Measurements from ENCODE around the gene HTT.

The HTT gene

GRCh38 chr4:3284734-3285557 lies 210.5 kb downstream of the HTT start:
- H3K9me3 ChIP-seq (replicated peaks in 1 of 11): peaks cover 17 to 35% (median 29%) of the 10 kb centered on the region in 11 experiments
- peaks cover 0 to 33% (median 0%) of the 10 kb centered on the region in 11 experiments; a peak in 5 of 22 replicates for H3K27me3 ChIP-seq
- H3K4me3 ChIP-seq: peak overlapping the region in 8 of 10 experiments; percentile 55 to 64 (median 59); a peak in 15 of 20 replicates
- peak overlapping the region in 10 of 11 experiments; percentile 40 to 87 (median 84); a peak in 19 of 22 replicates for H3K9ac ChIP-seq
- peak overlapping the region; percentile 88 to 100 (median 98) for H3K4me2 ChIP-seq
- H3K36me3 ChIP-seq: no peaks in the 10 kb centered on the region
- H4K20me1 ChIP-seq: peaks cover 0 to 5% (median 0%) of the 10 kb centered on the region in 11 experiments; a peak in 2 of 22 replicates
- peak overlapping the region in 10 of 11 experiments; percentile 37 to 97 (median 92); a peak in 20 of 22 replicates for H3K27ac ChIP-seq
- peaks cover 52 to 74% (median 63%) of the 10 kb centered on the region in 10 experiments for H3K4me1 ChIP-seq
- no peak for TF ChIP-seq Cebpa-rat (IDR thresholded peaks at IDR 0.05)

- Histone ChIP-seq H4K20me1 (peaks cover 0 to 5% (median 0%) of the 10 kb centered on the region in 11 experiments; a peak in 2 of 22 replicates), H3K36me3 (no peaks in the 10 kb centered on the region), H3K27ac (peak overlapping the region; percentile 17 to 97 (median 92); a peak in 21 of 22 replicates), H3K27me3 (peaks cover 0 to 33% (median 0%) of the 10 kb centered on the region in 11 experiments; a peak in 5 of 22 replicates), H3K4me3 (peak overlapping the region; percentile 11 to 64 (median 58); a peak in 17 of 20 replicates), H3K9me3 (replicated peaks in 1 of 11) (peaks cover 12 to 28% (median 22%) of the 10 kb centered on the region in 11 experiments), H3K4me1 (peaks cover 52 to 82% (median 71%) of the 10 kb centered on the region in 10 experiments), H3K4me2 (peak overlapping the region; percentile 88 to 100 (median 98)), H3K9ac (peak overlapping the region in 10 of 11 experiments; percentile 40 to 87 (median 84); a peak in 21 of 22 replicates)
- peak in 7 of 11 experiments; percentile 39 to 66 (median 60); a peak in 10 of 22 replicates for TF ChIP-seq Cebpa-rat (IDR thresholded peaks at IDR 0.05)
Observed at GRCh38 chr4:3285558-3286334, 211.3 kb downstream of the HTT start.

GRCh38 chr4:3286335-3287175 lies 212.1 kb downstream of the HTT start:
- Histone ChIP-seq H3K4me2 (peak overlapping the region; percentile 88 to 100 (median 98)), H4K20me1 (peaks cover 0 to 5% (median 0%) of the 10 kb centered on the region in 11 experiments; a peak in 2 of 22 replicates), H3K36me3 (no peaks in the 10 kb centered on the region), H3K9me3 (replicated peaks in 1 of 11) (peaks cover 4 to 20% (median 13%) of the 10 kb centered on the region in 11 experiments), H3K27me3 (peaks cover 0 to 33% (median 0%) of the 10 kb centered on the region in 11 experiments; a peak in 5 of 22 replicates), H3K4me1 (peaks cover 60 to 90% (median 79%) of the 10 kb centered on the region in 10 experiments), H3K4me3 (peak overlapping the region in 8 of 10 experiments; percentile 55 to 64 (median 59); a peak in 16 of 20 replicates), H3K27ac (peak overlapping the region in 10 of 11 experiments; percentile 35 to 97 (median 92); a peak in 19 of 22 replicates), H3K9ac (peak overlapping the region; percentile 44 to 87 (median 83); a peak in 21 of 22 replicates)
- TF ChIP-seq Cebpa-rat (IDR thresholded peaks at IDR 0.05): no peak; a peak in 1 of 22 replicates

GRCh38 chr4:3287271-3287971 lies 212.9 kb downstream of the HTT start:
- peak overlapping the region; percentile 88 to 100 (median 98) for H3K4me2 ChIP-seq
- H3K36me3 ChIP-seq: no peaks in the 10 kb centered on the region
- H3K9me3 ChIP-seq (replicated peaks in 1 of 11): peaks cover 0 to 11% (median 5%) of the 10 kb centered on the region in 11 experiments; a peak in 11 of 22 replicates
- H3K4me1 ChIP-seq: peaks cover 59 to 93% (median 86%) of the 10 kb centered on the region in 10 experiments
- H4K20me1 ChIP-seq: peaks cover 0 to 5% (median 0%) of the 10 kb centered on the region in 11 experiments; a peak in 2 of 22 replicates
- H3K9ac ChIP-seq: peak overlapping the region in 10 of 11 experiments; percentile 18 to 87 (median 84); a peak in 17 of 22 replicates
- TF ChIP-seq Cebpa-rat (IDR thresholded peaks at IDR 0.05): no peak
- peak overlapping the region in 7 of 10 experiments; percentile 55 to 64 (median 60); a peak in 14 of 20 replicates for H3K4me3 ChIP-seq
- peak overlapping the region in 9 of 11 experiments; percentile 79 to 97 (median 93); a peak in 17 of 22 replicates for H3K27ac ChIP-seq
- H3K27me3 ChIP-seq: peaks cover 0 to 33% (median 0%) of the 10 kb centered on the region in 11 experiments; a peak in 5 of 22 replicates

- Histone ChIP-seq H3K9ac (peak overlapping the region in 10 of 11 experiments; percentile 18 to 87 (median 84); a peak in 17 of 22 replicates), H3K9me3 (replicated peaks in 1 of 11) (peaks cover 0 to 5% (median 0%) of the 10 kb centered on the region in 11 experiments; a peak in 1 of 22 replicates), H3K36me3 (no peaks in the 10 kb centered on the region), H3K4me2 (peak overlapping the region; percentile 88 to 100 (median 98)), H3K4me3 (peak overlapping the region in 7 of 10 experiments; percentile 55 to 64 (median 60); a peak in 11 of 20 replicates), H3K4me1 (peaks cover 53 to 89% (median 86%) of the 10 kb centered on the region in 10 experiments), H4K20me1 (peaks cover 0 to 5% (median 0%) of the 10 kb centered on the region in 11 experiments; a peak in 2 of 22 replicates), H3K27me3 (peaks cover 0 to 33% (median 0%) of the 10 kb centered on the region in 11 experiments; a peak in 5 of 22 replicates), H3K27ac (peak overlapping the region in 9 of 11 experiments; percentile 19 to 97 (median 93); a peak in 17 of 22 replicates)
- TF ChIP-seq Cebpa-rat (IDR thresholded peaks at IDR 0.05): no peak
Observed at GRCh38 chr4:3287972-3288570, 213.6 kb downstream of the HTT start.

GRCh38 chr4:3288571-3289094 lies 214.2 kb downstream of the HTT start:
- H3K4me1 ChIP-seq: peaks cover 52 to 89% (median 84%) of the 10 kb centered on the region in 10 experiments

More at GRCh38 chr4:3288571-3289094, 214.2 kb downstream of the HTT start:
- Histone ChIP-seq H3K4me3 (peak overlapping the region in 6 of 10 experiments; percentile 5 to 64 (median 59); a peak in 8 of 20 replicates), H4K20me1 (peaks cover 0 to 9% (median 0%) of the 10 kb centered on the region in 11 experiments; a peak in 7 of 22 replicates), H3K27me3 (peaks cover 0 to 33% (median 0%) of the 10 kb centered on the region in 11 experiments; a peak in 5 of 22 replicates), H3K9me3 (replicated peaks in 1 of 11) (no peaks in the 10 kb centered on the region), H3K27ac (peak overlapping the region in 9 of 11 experiments; percentile 19 to 97 (median 93); a peak in 17 of 22 replicates), H3K4me2 (peak overlapping the region; percentile 88 to 100 (median 98)), H3K36me3 (no peaks in the 10 kb centered on the region), H3K9ac (peak overlapping the region in 9 of 11 experiments; percentile 26 to 87 (median 84); a peak in 17 of 22 replicates)
- no peak for TF ChIP-seq Cebpa-rat (IDR thresholded peaks at IDR 0.05)

Data from BLaER1 treated with 17β-estradiol and CSF1 and Interleukin-3, amounts not matched to agents 10 nM and 100 nM (cell line).